Hematopoietic multipotent progenitor cell (in vitro differentiated cells): ENCODE results near the gene SLAMF6. TPM values are rescaled to one million over a fixed set of nuclear protein-coding genes. Genes with fewer than 3 reads are reported as not detected.

Experiments used
- DNase-seq, 3 donors: peaks; one replicate each; pipeline ENCODE4 v3.0.0-alpha.2; 2011 to 2015; ENCODE audit warnings: low read depth in 2 of 3, low spot score in 2 of 3
- total RNA-seq: library from RNA; depleted of rRNA; stranded (reverse); fragments of >200 nt; gene quantifications from one replicate; pipeline ENCODE4 v1.2.3, GENCODE V29; 2012

SLAMF6 gene
- total RNA-seq, 1 donor = 0.54 TPM

DNA sequence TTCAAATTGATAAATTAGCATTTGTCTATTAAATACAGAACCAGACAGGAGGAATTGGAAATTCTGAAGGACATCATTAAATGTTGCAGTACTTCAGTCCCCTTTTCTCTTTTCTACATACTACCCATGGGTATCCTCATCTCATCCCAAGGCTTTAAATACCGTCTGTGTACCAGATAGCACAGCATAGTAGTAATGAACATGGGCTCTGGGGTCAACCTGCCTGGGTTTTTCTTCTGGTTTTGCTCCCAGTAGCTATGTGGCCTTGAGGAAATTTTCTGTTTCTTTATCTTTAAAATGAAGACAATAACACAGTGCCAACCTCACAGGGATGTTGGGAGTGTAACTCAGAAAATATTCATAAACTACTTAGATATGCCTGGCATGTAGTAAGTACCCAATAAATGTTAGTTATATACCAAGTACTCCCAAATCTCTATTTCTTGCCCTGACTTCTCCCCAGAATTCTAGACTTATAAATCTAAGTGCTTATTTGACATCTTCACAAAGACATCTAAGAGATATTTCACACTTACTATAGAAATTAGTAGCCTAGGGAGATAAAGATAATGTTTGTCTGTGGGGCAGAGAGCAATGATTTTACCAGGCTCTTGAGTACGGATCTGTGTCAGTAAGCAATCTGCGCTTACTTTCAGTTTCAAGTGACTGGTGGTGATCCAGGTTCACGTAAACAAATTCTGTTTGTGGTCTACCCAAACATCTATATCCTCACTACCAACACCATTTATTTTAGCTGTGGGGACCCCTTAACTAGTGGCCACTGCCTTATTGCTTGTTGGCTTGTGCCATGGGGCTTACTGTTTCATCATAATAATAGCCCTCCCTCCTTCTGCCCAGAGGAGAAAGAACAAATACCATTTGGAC is 85.4 kb downstream of the SLAMF6 start:
- peak in 2 of 3 donors; percentile 26 to 41 for DNase-seq

DNA sequence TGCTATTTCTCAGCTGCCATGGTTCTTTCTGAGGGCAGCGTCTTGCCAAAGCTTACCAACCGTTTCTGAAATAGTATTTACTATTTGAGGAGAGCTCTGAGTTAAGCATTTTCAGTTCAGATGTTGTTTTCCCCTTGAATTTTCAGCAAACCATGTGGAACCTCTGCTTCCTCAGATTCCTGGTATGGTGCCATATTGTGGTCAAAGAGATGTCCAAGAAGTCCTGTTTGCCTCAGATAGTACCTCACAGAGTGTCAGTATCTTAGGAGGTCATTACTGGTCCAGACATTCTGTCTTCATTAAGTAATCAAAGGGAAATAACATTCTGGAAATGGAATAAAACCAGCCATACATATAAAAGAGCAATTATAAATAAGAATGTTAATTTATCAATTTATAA is 86.1 kb downstream of the SLAMF6 start:
- DNase-seq = peak in 1 of 3 donors; percentile 39

Other genes starting within 250 kb of the SLAMF6 start
- 16.4 TPM for gene PEX19, start 238.1 kb downstream of the SLAMF6 start, total RNA-seq
- 93.2 TPM for gene COPA, start 180.0 kb downstream of the SLAMF6 start, total RNA-seq
- 77.3 TPM for gene NCSTN, start 179.9 kb downstream of the SLAMF6 start, total RNA-seq
- not detected for gene NHLH1, start 156.2 kb downstream of the SLAMF6 start, total RNA-seq
- gene VANGL2, start 122.7 kb downstream of the SLAMF6 start, total RNA-seq = 3.8 TPM
- 24.2 TPM for gene CD84, start 56.2 kb upstream of the SLAMF6 start, total RNA-seq
- under 0.01 TPM for gene SLAMF1, start 123.8 kb upstream of the SLAMF6 start, total RNA-seq
- 18.0 TPM for gene CD48, start 188.6 kb upstream of the SLAMF6 start, total RNA-seq
- 0.27 TPM for gene SLAMF7, start 216.0 kb upstream of the SLAMF6 start, total RNA-seq